Rectal smooth muscle tissue (tissue), 1 donor: ENCODE measurements around the gene CIDEA.
"Not testable (repeated sequence)": the region's sequence is repeated elsewhere in the genome, so short reads cannot be mapped to it uniquely, and the experiment has no call there.

ENCODE experiments used
- H3K27ac ChIP-seq: one replicate; pipeline ENCODE4 v1.7.0; 2013; ENCODE audit warnings: low read depth, low read length, inconsistent platforms
- H3K27me3 ChIP-seq: one replicate; pipeline ENCODE4 v1.7.0; 2013; ENCODE audit warnings: low read length; ENCODE audit not compliant: control insufficient read depth, insufficient read depth
- H3K36me3 ChIP-seq: one replicate; pipeline ENCODE4 v1.7.0; 2013; ENCODE audit warnings: low read length; ENCODE audit not compliant: control insufficient read depth, insufficient read depth
- H3K4me1 ChIP-seq: one replicate; pipeline ENCODE4 v1.7.0; 2013; ENCODE audit warnings: low read length; ENCODE audit not compliant: control insufficient read depth, insufficient read depth
- H3K4me3 ChIP-seq: one replicate; pipeline ENCODE4 v1.7.0; 2013; ENCODE audit warnings: low read length
- H3K9ac ChIP-seq: one replicate; pipeline ENCODE4 v1.7.0; 2013; ENCODE audit warnings: low read length

CIDEA gene

DNA sequence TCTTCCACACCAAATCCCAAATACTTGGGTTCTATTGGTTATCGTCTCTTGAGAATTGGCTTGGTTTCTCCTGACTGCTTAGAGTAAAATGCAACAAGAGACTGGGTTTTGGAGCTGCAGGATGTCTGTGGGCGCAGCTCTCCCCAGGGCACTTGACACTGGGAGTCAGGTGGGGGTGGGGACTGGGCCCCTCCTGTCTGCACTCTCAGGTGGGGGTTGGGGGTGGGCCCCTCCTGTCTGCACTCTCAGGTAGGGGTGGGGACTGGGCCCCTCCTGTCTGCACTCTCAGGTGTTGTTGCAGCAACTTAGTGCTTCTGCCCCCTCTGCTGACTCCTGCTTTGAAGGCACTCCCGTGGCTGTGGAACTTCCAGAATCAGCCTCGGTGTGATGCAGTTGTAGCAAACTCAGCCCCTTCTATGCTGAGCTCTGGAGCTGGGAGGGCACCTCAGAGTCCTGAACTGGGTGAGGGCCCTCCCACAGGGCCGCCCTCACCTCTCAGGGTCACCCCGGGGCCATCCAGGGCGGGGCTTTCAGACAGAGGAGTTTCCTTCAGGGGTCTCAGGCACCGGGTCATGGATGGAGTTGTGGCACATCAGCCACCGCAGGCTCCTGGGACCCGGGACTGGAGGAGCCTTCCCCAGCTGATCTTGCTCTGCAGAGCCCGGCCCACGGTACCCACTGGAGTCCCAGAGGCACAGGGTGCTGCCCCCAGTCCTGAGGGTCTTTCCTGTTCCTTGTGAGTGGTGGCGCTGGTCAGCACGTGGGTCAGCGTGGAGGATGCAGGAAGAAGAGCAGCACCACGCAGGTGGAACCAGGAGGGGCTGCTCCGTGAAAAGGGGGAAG is 22.9 kb upstream of the CIDEA start:
- no peak overlapping the region for H3K4me3 ChIP-seq
- no peak overlapping the region for H3K9ac ChIP-seq
- H3K36me3 ChIP-seq = no peaks in the 10 kb centered on the region
- no peaks in the 10 kb centered on the region for H3K27me3 ChIP-seq
- no peak overlapping the region for H3K27ac ChIP-seq
- H3K4me1 ChIP-seq = no peaks in the 10 kb centered on the region

DNA sequence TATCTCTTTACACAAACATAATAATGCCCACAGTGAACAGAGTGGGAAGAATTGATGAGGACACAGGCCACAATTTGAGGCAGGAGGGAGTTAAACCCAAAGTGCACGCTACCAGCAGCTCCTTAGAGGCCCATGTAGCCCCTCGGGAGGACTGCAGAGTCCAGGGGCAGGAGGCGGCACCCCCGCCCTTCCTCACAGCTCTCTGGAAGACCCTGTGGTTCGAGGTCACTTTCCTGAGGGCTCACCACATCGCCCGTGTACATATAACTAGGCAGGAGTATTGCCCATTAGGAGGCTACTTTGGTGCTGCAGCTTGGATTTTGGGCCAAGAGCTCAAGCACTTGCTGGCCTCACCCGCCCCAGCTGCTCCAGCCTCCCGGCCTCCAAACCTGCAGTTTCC is 22.2 kb upstream of the CIDEA start:
- H3K9ac ChIP-seq = no peak overlapping the region
- H3K4me3 ChIP-seq = no peak overlapping the region
- no peak overlapping the region for H3K27ac ChIP-seq
- H3K4me1 ChIP-seq = no peaks in the 10 kb centered on the region
- no peaks in the 10 kb centered on the region for H3K27me3 ChIP-seq
- H3K36me3 ChIP-seq = no peaks in the 10 kb centered on the region

DNA sequence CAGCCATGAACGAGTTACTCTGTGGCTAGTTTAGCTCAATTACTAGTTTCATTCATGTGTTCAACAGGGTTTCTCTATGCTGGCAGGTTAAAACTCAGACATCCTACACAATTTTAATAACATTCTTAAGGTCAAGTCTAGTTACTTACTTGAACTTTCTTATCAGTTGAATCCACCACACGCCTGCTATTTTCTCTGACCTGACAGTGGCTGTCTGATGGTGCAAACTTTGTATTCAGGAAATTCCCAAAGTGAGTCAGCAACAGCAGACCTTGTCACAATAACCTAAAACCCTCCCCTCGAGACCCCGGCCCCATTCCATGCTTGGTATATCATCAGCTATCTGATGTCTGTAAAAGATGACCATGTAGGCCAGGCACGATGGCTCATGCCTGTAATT is 20.8 kb upstream of the CIDEA start:
- Histone ChIP-seq H3K9ac (no peak overlapping the region), H3K27ac (no peak overlapping the region), H3K36me3 (no peaks in the 10 kb centered on the region), H3K27me3 (no peaks in the 10 kb centered on the region), H3K4me3 (no peak overlapping the region), H3K4me1 (no peaks in the 10 kb centered on the region)

DNA sequence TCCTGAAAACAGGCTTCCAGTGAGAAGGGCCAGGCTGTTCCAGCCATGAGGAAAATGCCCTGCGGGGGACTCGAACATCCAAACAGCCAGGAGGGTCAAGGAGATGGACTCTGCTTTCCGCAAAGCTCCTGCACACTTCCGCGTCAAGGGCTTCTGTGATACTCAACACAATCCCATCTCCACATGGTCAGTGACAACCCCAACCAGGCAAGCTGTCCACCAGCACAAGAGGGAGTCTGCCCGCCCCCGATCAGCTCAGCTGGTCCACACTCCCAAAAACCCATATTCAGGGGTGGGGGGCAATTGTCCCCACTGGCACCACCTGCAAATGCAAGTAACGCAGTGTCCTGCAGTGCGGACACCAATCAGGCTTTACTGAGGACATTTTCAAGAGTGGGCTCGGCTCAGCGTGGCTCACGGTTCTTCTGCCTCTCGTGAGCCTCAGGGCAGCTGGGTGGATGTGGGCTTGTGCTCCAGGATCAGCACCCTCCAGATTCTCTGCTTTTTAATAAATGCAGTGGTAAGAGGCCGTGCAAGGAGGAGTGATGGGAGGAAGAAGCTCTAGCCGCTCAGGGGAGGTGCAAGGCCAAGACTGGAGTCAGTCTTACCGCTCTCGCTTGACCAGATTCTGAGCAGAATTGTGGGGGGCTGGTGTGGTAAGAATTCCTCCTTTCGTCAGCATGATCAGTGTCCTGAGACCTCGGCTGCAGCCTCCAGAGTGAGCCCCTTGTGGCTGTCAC is 19.5 kb upstream of the CIDEA start:
- Histone ChIP-seq H3K4me3 (no peak overlapping the region), H3K4me1 (no peaks in the 10 kb centered on the region), H3K36me3 (no peaks in the 10 kb centered on the region), H3K27ac (no peak overlapping the region), H3K27me3 (no peaks in the 10 kb centered on the region), H3K9ac (no peak overlapping the region)

DNA sequence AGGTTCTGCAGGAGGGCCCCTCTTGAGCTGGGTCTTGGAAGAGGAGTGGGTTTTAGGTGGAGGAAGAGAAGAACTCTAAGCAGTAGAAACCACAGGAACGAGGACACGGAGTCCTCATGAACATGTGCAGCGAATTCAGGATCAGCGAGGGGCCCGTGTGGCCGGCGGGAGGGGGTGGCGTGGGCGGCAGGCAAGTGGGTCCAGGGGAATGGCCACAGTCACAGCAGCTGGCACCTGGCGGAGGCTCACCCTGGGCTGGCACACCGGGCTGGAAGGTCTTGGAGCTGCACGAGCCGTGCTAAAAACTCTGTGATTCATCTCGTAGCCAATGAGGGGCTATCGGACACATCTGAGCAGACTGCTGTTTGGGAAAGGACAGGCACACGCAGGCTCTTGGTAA is 18.0 kb upstream of the CIDEA start:
- H3K36me3 ChIP-seq = no peaks in the 10 kb centered on the region
- no peaks in the 10 kb centered on the region for H3K4me1 ChIP-seq
- no peaks in the 10 kb centered on the region for H3K27me3 ChIP-seq
- no peak overlapping the region for H3K4me3 ChIP-seq
- H3K9ac ChIP-seq = no peak overlapping the region
- H3K27ac ChIP-seq = no peak overlapping the region

DNA sequence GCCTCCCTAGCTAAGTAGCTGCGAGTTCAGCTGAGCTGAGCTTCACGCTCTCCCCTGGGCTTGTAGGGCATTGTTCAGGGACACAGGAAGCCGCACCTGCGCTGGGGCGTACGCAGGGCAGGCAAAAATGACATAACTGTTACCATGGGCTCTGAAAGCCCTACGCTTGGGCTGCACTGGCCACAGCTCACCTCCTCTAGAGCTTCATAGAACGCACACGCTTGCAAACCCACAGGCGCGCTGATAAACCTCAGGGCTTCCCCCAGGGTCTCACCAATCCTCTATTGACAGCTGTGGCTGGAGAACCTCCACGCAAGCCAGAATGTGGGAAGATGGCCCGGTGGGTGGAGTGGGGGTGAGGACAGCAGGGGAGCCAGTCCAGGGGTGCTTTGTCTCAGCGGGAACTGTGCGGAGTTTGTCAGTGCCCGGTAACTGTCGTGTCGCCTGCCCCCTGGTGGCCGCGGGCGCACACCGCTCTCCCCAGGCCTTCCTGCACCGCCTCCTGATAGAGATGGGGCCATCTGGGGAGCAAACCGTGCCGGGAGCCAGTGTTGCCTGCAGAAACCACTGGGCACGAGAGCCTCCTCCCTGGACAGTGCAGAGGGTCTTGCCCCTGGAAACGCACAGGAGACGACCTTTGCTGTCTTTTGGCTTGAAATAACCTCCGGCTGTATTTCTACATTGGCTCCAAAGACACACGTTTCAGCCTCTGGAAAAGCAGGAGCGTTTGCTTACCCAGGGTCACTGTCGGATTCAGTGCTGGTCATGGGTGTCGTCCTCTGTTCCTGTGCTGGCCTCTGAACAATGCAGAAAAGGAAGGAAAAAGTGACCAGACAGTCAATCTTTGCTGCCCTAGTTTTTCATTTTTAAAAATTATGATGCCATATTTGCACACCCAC is 17.0 kb upstream of the CIDEA start:
- Histone ChIP-seq H3K27me3 (no peaks in the 10 kb centered on the region), H3K27ac (no peak overlapping the region), H3K9ac (no peak overlapping the region), H3K4me1 (no peaks in the 10 kb centered on the region), H3K4me3 (no peak overlapping the region), H3K36me3 (no peaks in the 10 kb centered on the region)

DNA sequence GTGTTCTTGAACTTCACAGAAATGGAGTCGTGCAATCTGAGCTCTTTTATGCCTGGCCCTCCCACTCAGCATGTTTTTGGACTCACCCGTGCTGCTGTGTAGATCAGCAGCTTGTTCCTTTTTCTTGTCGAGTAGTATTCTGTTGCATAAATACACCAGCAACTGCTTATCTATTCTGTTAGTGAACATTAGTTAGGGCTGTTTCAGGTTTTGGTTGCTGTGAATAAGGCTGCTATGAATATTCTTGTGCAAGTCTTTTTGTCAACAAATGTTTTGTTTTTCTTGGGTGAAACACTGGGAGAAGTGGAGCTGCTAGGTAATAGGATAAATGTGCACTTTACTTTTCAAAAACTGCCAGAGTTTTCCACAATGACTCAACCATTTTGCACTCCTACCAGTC is 15.3 kb upstream of the CIDEA start:
- no peaks in the 10 kb centered on the region for H3K27me3 ChIP-seq
- H3K4me3 ChIP-seq = no peak overlapping the region
- no peaks in the 10 kb centered on the region for H3K4me1 ChIP-seq
- no peak overlapping the region for H3K9ac ChIP-seq
- no peak overlapping the region for H3K27ac ChIP-seq
- H3K36me3 ChIP-seq = no peaks in the 10 kb centered on the region

DNA sequence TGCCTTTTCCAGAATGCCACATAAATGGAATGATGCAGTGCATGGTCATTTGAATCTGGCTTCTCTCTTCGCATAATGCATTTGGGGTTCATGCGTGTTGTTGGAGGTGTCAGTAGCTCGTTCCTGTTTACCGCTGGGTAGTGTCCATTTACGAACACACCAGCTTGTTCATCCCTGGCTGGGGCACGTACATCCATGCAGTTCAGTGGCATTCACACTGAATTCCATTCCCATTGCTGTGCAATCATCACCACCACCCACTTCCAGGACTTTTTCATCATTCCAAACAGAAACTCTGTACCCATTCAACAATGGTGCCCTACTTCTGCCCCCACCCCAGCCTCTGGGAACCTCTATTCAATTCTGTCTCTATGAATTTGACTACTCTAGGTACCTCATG is 14.7 kb upstream of the CIDEA start:
- Histone ChIP-seq H3K9ac (no peak overlapping the region), H3K4me3 (no peak overlapping the region), H3K27me3 (no peaks in the 10 kb centered on the region), H3K4me1 (no peaks in the 10 kb centered on the region), H3K36me3 (no peaks in the 10 kb centered on the region), H3K27ac (no peak overlapping the region)

DNA sequence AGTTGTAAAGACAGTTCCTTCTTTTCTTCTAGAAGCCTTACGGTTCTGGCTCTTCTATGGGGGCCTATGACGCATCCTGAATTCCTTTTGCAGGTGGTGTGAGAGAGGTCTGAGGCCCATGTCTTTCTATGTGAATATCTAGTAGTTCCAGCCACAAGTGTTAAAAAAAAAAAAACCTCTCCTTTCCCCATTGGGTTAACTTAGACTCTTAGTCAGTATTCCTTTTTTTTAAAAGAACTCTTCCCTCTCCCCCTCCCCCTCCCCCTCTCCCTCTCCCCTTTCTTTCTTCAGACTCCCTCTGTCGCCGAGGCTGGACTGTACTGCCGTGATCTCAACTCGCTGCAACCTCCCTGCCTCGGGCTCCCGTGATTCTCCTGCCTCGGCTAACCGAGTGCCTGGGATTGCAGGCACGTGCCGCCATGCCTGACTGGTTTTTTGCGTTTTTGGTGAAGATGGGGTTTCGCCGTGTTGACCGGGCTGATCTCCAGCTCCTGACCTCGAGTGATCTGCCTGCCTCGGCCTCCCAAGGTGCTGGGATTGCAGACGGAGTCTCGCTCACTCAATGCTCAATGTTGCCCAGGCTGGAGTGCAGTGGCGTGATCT is 11.4 kb upstream of the CIDEA start:
- H3K36me3 ChIP-seq = no peaks in the 10 kb centered on the region

DNA sequence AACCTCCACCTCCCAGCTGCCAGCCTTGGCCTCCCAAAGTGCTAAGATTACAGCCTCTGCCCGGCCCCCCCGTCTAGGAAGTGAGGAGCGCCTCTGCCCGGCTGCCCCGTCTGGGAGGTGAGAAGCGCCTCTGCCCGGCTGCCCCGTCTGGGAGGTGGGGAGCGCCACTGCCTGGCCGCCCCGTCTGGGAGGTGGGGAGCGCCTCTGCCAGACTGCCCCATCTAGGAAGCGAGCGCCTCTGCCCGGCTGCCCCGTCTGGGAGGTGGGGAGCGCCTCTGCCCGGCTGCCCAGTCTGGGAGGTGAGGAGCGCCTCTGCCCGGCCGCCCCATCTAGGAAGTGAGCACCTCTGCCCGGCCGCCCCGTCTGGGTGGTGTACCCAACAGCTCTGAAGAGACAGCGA is 10.9 kb upstream of the CIDEA start:
- H3K36me3 ChIP-seq, H3K27me3 ChIP-seq, H3K4me1 ChIP-seq, H3K9ac ChIP-seq, H3K27ac ChIP-seq, H3K4me3 ChIP-seq: not testable (repeated sequence)

More for the DNA sequence above, 11.4 kb upstream of the CIDEA start:
- Histone ChIP-seq H3K9ac (no peak overlapping the region), H3K27ac (no peak overlapping the region), H3K4me1 (no peaks in the 10 kb centered on the region), H3K27me3 (no peaks in the 10 kb centered on the region), H3K4me3 (no peak overlapping the region)

DNA sequence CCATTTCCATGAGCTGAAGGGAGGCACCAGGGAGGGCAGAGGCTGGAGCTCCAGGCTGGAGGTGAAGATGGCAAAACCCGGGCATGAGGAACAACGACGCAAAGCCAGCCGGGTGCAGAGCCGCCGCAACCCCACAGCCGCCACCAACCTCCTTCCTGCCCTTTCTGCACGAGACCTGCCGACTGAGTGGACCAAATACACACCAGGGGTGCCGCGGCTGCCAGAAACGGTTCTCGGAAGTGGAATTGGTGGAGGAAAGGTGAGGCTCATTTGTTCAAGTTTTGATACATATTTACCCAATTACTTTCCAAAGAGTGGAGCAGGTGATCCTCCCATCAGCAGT is 8.4 kb upstream of the CIDEA start:
- H3K27ac ChIP-seq = no peak overlapping the region
- H3K4me1 ChIP-seq = no peaks in the 10 kb centered on the region
- H3K4me3 ChIP-seq = no peak overlapping the region
- H3K36me3 ChIP-seq = no peaks in the 10 kb centered on the region
- H3K27me3 ChIP-seq = no peaks in the 10 kb centered on the region
- no peak overlapping the region for H3K9ac ChIP-seq
